ENCODE data around the gene DNM3. TPM values are rescaled to one million over a fixed set of nuclear protein-coding genes. Genes with fewer than 3 reads are reported as not detected.
"Not testable (repeated sequence)": the region's sequence is repeated elsewhere in the genome, so short reads cannot be mapped to it uniquely, and the experiment has no call there.

Gene DNM3
- total RNA-seq, 1 donor from 2014 or later, result 7.7 TPM

- Mint-ChIP-seq H3K27me3 (ENCODE audit: unreplicated experiment) (no peaks in the 10 kb centered on the region), H3K4me1 (ENCODE audit: unreplicated experiment) (no peaks in the 10 kb centered on the region), H3K36me3 (ENCODE audit: low read depth, unreplicated experiment) (no peaks in the 10 kb centered on the region), H3K9me3 (ENCODE audit: unreplicated experiment) (no peaks in the 10 kb centered on the region), H3K4me3 (ENCODE audit: unreplicated experiment) (no peak overlapping the region), H3K27ac (ENCODE audit: unreplicated experiment) (no peak overlapping the region)
- TF ChIP-seq CTCF (IDR thresholded peaks at IDR 0.05; ENCODE audit: unreplicated experiment), result no peak
- no peak for DNase-seq (ENCODE audit: low spot score)
These were observed 227.8 kb downstream of the DNM3 start for GRCh38 chr1:172069051-172069450.

GRCh38 chr1:172069534-172069933 lies 228.2 kb downstream of the DNM3 start:
- Mint-ChIP-seq H3K4me3 (ENCODE audit: unreplicated experiment) (no peak overlapping the region), H3K36me3 (ENCODE audit: low read depth, unreplicated experiment) (no peaks in the 10 kb centered on the region)

GRCh38 chr1:172070055-172070454 lies 228.8 kb downstream of the DNM3 start:
- Mint-ChIP-seq H3K4me3 (ENCODE audit: unreplicated experiment) (no peak overlapping the region), H3K27ac (ENCODE audit: unreplicated experiment) (no peak overlapping the region), H3K4me1 (ENCODE audit: unreplicated experiment) (no peaks in the 10 kb centered on the region), H3K36me3 (ENCODE audit: low read depth, unreplicated experiment) (no peaks in the 10 kb centered on the region), H3K27me3 (ENCODE audit: unreplicated experiment) (no peaks in the 10 kb centered on the region), H3K9me3 (ENCODE audit: unreplicated experiment) (no peaks in the 10 kb centered on the region)
- no peak for DNase-seq (ENCODE audit: low spot score)
- no peak for TF ChIP-seq CTCF (IDR thresholded peaks at IDR 0.05; ENCODE audit: unreplicated experiment)

More at GRCh38 chr1:172069534-172069933, 228.2 kb downstream of the DNM3 start:
- Mint-ChIP-seq H3K27me3 (ENCODE audit: unreplicated experiment) (no peaks in the 10 kb centered on the region), H3K27ac (ENCODE audit: unreplicated experiment) (no peak overlapping the region), H3K4me1 (ENCODE audit: unreplicated experiment) (no peaks in the 10 kb centered on the region), H3K9me3 (ENCODE audit: unreplicated experiment) (no peaks in the 10 kb centered on the region)
- DNase-seq (ENCODE audit: low spot score), result no peak
- no peak for TF ChIP-seq CTCF (IDR thresholded peaks at IDR 0.05; ENCODE audit: unreplicated experiment)

- Mint-ChIP-seq H3K4me1 (ENCODE audit: unreplicated experiment) (no peaks in the 10 kb centered on the region), H3K9me3 (ENCODE audit: unreplicated experiment) (no peaks in the 10 kb centered on the region), H3K27ac (ENCODE audit: unreplicated experiment) (no peak overlapping the region), H3K36me3 (ENCODE audit: low read depth, unreplicated experiment) (no peaks in the 10 kb centered on the region), H3K4me3 (ENCODE audit: unreplicated experiment) (no peak overlapping the region), H3K27me3 (ENCODE audit: unreplicated experiment) (no peaks in the 10 kb centered on the region)
- no peak for TF ChIP-seq CTCF (IDR thresholded peaks at IDR 0.05; ENCODE audit: unreplicated experiment)
- no peak for DNase-seq (ENCODE audit: low spot score)
These were observed 230.4 kb downstream of the DNM3 start for GRCh38 chr1:172071746-172072145.

GRCh38 chr1:172079859-172080258 lies 238.6 kb downstream of the DNM3 start:
- not testable (repeated sequence) for H3K27me3 Mint-ChIP-seq (ENCODE audit: unreplicated experiment); H3K4me3 Mint-ChIP-seq (ENCODE audit: unreplicated experiment); H3K4me1 Mint-ChIP-seq (ENCODE audit: unreplicated experiment); H3K9me3 Mint-ChIP-seq (ENCODE audit: unreplicated experiment); H3K27ac Mint-ChIP-seq (ENCODE audit: unreplicated experiment); DNase-seq (ENCODE audit: low spot score); H3K36me3 Mint-ChIP-seq (ENCODE audit: low read depth, unreplicated experiment)

GRCh38 chr1:172083191-172083590 lies 241.9 kb downstream of the DNM3 start:
- H3K4me3 Mint-ChIP-seq (ENCODE audit: unreplicated experiment), result no peak overlapping the region

More at GRCh38 chr1:172083191-172083590, 241.9 kb downstream of the DNM3 start:
- Mint-ChIP-seq H3K27me3 (ENCODE audit: unreplicated experiment) (peaks cover 2% of the 10 kb centered on the region), H3K36me3 (ENCODE audit: low read depth, unreplicated experiment) (peaks cover 4% of the 10 kb centered on the region), H3K9me3 (ENCODE audit: unreplicated experiment) (no peaks in the 10 kb centered on the region), H3K27ac (ENCODE audit: unreplicated experiment) (no peak overlapping the region), H3K4me1 (ENCODE audit: unreplicated experiment) (peaks cover 2% of the 10 kb centered on the region)
- no peak for DNase-seq (ENCODE audit: low spot score)
- no peak for TF ChIP-seq CTCF (IDR thresholded peaks at IDR 0.05; ENCODE audit: unreplicated experiment)

Measured in endothelial cell (in vitro differentiated cells).